ENCODE data around the gene TTC23. TPM values are rescaled to one million over a fixed set of nuclear protein-coding genes. Genes with fewer than 3 reads are reported as not detected.

TTC23 gene
- total and polyA plus RNA-seq, 9 of the 15 experiments (the other 6 are each of a cell fraction or from before 2014, with no cell fraction given), result 0.41 to 4.5 (median 2.5) TPM

DNA sequence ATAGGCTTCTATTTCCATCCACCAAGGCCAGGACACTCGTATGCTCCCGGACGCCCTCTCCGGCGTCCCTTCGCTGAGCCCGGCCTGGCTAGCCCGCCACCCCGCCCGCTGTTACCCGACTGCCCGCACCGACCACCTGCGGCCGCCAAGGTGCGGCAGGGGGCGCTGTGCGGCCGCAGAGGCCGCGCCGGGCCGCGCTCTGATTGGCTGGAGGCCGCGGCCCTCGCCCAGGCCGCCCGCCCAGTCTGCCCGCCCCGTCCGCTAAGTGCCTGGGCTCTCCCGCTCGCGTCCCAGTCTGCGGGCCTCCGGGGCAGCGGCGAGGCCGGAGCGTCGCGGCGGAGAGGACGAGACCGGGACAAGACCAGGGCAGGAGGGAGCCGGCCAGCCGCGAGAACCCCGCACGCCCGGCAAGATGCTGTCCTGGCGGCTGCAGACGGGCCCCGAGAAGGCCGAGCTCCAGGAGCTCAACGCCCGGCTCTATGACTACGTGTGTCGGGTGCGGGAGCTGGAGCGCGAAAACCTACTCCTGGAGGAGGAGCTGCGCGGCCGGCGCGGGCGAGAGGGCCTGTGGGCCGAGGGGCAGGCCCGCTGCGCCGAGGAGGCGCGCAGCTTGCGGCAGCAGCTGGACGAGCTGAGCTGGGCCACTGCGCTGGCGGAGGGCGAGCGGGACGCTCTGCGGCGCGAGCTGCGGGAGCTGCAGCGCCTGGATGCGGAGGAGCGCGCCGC lies 144.4 kb downstream of the TTC23 start, which contains the start of gene SYNM (continued):
- TF ChIP-seq, protein P1, sequence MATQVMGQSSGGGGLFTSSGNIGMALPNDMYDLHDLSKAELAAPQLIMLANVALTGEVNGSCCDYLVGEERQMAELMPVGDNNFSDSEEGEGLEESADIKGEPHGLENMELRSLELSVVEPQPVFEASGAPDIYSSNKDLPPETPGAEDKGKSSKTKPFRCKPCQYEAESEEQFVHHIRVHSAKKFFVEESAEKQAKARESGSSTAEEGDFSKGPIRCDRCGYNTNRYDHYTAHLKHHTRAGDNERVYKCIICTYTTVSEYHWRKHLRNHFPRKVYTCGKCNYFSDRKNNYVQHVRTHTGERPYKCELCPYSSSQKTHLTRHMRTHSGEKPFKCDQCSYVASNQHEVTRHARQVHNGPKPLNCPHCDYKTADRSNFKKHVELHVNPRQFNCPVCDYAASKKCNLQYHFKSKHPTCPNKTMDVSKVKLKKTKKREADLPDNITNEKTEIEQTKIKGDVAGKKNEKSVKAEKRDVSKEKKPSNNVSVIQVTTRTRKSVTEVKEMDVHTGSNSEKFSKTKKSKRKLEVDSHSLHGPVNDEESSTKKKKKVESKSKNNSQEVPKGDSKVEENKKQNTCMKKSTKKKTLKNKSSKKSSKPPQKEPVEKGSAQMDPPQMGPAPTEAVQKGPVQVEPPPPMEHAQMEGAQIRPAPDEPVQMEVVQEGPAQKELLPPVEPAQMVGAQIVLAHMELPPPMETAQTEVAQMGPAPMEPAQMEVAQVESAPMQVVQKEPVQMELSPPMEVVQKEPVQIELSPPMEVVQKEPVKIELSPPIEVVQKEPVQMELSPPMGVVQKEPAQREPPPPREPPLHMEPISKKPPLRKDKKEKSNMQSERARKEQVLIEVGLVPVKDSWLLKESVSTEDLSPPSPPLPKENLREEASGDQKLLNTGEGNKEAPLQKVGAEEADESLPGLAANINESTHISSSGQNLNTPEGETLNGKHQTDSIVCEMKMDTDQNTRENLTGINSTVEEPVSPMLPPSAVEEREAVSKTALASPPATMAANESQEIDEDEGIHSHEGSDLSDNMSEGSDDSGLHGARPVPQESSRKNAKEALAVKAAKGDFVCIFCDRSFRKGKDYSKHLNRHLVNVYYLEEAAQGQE (IDR thresholded peaks at IDR 0.05; ENCODE audit: borderline replicate concordance), result peak; percentile 54
- TF ChIP-seq, protein P1 (CRISPR knock-in tag; IDR thresholded peaks at IDR 0.05; ENCODE audit: low read depth), result no peak
- TF ChIP-seq, protein P2, sequence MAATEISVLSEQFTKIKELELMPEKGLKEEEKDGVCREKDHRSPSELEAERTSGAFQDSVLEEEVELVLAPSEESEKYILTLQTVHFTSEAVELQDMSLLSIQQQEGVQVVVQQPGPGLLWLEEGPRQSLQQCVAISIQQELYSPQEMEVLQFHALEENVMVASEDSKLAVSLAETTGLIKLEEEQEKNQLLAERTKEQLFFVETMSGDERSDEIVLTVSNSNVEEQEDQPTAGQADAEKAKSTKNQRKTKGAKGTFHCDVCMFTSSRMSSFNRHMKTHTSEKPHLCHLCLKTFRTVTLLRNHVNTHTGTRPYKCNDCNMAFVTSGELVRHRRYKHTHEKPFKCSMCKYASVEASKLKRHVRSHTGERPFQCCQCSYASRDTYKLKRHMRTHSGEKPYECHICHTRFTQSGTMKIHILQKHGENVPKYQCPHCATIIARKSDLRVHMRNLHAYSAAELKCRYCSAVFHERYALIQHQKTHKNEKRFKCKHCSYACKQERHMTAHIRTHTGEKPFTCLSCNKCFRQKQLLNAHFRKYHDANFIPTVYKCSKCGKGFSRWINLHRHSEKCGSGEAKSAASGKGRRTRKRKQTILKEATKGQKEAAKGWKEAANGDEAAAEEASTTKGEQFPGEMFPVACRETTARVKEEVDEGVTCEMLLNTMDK (IDR thresholded peaks at IDR 0.05; ENCODE audit: borderline replicate concordance, insufficient read depth, low read depth, low read length, poor library complexity, severe bottlenecking), result peak; percentile 57
- TF ChIP-seq RB1 (IDR thresholded peaks at IDR 0.05; ENCODE audit: low read depth), result peak; percentile 49; the same call in 1 of the 2 replicates
- TF ChIP-seq RAD21 (CRISPR knock-in tag; conservative IDR thresholded peaks at IDR 0.05 in 1 of 2, IDR thresholded peaks at IDR 0.05 in 1 of 2), result peak; percentile 50 to 58
- TF ChIP-seq SMC3 (conservative IDR thresholded peaks at IDR 0.05; ENCODE audit: insufficient read depth, low read depth, low read length), result 0 out of 2 replicates have a peak, but pooled peaks have one; percentile 38
- peak; percentile 68; the same call in 1 of the 2 replicates for TF ChIP-seq NCOA6 (IDR thresholded peaks at IDR 0.05)
- TF ChIP-seq, protein P3, sequence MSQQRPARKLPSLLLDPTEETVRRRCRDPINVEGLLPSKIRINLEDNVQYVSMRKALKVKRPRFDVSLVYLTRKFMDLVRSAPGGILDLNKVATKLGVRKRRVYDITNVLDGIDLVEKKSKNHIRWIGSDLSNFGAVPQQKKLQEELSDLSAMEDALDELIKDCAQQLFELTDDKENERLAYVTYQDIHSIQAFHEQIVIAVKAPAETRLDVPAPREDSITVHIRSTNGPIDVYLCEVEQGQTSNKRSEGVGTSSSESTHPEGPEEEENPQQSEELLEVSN (IDR thresholded peaks at IDR 0.05; ENCODE audit: borderline replicate concordance in 1 of 2, extremely low read depth in 1 of 2, insufficient read depth in 1 of 2, insufficient read length in 1 of 2, low read depth in 1 of 2, low read length in 1 of 2, poor library complexity in 1 of 2, severe bottlenecking in 1 of 2), result peak; percentile 25 to 68
- TF ChIP-seq POLR2G (IDR thresholded peaks at IDR 0.05; ENCODE audit: low read depth, low read length), result peak; percentile 56
- TF ChIP-seq PHF8 (IDR thresholded peaks at IDR 0.05; ENCODE audit: borderline replicate concordance, low read length), result peak; percentile 34; the same call in 1 of the 2 replicates

Data from K562 (cell line).